Islet of Langerhans (tissue), 1 donor: ENCODE measurements around the gene BUB3.

Source experiments
- FAIRE-seq: peaks from one replicate; lab custom pipeline; 2011; peaks lifted over from hg19 to GRCh38; lab: Jason Lieb, UNC

BUB3 gene, protein sequence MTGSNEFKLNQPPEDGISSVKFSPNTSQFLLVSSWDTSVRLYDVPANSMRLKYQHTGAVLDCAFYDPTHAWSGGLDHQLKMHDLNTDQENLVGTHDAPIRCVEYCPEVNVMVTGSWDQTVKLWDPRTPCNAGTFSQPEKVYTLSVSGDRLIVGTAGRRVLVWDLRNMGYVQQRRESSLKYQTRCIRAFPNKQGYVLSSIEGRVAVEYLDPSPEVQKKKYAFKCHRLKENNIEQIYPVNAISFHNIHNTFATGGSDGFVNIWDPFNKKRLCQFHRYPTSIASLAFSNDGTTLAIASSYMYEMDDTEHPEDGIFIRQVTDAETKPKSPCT

GRCh38 chr10:123154092-123154710 lies at the start of gene BUB3:
Gene BUB3, plus strand, starts transcription at chr10:123154402. Its CDS starts 516 bp downstream, at chr10:123154918.
- FAIRE-seq, result peak; percentile 98

- FAIRE-seq, result no peak
Measured at GRCh38 chr10:123109466-123109865, 44.7 kb upstream of the BUB3 start.

GRCh38 chr10:123117644-123118417 lies 36.4 kb upstream of the BUB3 start:
- FAIRE-seq, result no peak

DNA sequence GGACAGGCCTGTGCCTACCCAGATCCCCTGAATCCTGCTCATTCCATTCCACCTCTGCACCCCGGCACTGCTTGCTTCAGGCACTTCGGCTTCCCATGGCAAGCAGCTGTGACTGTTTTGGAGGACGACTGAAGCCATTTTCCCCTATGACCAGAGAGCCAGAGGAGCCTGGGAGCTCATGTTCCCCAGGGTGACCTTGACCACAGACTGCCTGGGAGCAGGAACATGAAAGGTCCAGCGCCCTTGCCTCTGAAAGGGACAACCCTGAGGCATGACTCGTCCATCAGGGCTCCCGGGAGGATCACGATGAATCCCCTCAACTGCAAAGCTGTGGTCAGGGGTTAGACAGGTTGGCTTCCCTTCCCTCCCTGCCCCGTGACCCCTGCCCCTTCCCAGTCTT lies 35.1 kb upstream of the BUB3 start:
- no peak for FAIRE-seq

GRCh38 chr10:123126246-123126645 lies 28.0 kb upstream of the BUB3 start:
- FAIRE-seq, result no peak

- no peak for FAIRE-seq
Measured at GRCh38 chr10:123129618-123130271, 24.5 kb upstream of the BUB3 start.

GRCh38 chr10:123132576-123133477 lies 21.4 kb upstream of the BUB3 start:
- no peak for FAIRE-seq

- no peak for FAIRE-seq
Measured at GRCh38 chr10:123133541-123134342, 20.5 kb upstream of the BUB3 start.

DNA sequence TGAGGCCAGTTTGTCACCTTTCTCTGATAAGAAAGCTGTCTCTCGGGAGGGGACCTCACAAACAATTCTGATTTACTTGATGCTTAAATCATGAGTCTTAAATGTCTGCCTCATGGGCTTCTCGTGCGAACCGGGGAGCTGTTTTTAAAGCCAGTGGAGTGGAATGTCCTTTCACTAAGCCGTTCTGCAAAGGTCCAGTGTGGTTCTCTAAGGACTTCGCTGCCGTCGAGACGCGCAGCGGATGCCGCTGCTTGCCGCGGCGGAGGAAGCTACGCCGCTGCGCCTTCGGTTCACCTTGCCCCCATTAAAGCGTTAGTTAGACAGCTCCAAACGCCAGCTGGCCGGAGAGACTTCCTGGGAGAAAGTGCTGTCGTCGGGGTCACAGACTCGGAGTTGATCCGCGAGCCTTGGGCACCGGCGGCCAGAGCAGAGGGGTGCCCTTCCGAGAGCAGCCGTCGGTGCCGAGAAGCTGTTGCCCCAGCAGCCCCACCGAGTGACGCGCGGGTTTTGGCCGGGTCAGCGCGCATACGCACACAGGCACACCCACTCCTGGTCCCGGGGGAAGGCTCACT lies 19.8 kb upstream of the BUB3 start:
- FAIRE-seq, result no peak

DNA sequence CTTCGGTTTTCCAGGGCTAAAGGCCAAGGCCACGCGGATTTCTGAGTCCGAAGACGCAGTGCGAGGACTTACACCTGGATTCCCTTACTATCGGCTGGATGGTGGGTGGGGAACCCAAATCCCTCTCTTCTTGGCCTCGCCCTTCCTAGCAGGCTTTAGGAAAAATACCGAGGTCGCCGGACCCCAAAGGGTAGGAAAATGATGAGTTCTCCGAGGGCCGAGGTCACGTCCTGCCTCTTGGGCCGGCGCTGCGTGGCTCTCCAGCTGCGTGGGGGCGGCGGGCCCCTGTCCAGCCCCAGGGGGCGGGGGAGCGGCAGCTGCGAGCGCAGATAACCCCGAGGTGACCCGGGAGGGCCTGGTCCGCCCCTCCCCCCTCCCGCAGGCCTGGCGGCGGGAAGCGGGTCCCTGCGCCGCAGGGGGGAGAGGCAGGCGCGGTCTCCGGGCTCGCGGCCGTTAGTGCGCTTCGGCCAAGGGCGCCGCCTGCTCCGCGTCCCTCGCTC lies 19.2 kb upstream of the BUB3 start:
- FAIRE-seq, result no peak

DNA sequence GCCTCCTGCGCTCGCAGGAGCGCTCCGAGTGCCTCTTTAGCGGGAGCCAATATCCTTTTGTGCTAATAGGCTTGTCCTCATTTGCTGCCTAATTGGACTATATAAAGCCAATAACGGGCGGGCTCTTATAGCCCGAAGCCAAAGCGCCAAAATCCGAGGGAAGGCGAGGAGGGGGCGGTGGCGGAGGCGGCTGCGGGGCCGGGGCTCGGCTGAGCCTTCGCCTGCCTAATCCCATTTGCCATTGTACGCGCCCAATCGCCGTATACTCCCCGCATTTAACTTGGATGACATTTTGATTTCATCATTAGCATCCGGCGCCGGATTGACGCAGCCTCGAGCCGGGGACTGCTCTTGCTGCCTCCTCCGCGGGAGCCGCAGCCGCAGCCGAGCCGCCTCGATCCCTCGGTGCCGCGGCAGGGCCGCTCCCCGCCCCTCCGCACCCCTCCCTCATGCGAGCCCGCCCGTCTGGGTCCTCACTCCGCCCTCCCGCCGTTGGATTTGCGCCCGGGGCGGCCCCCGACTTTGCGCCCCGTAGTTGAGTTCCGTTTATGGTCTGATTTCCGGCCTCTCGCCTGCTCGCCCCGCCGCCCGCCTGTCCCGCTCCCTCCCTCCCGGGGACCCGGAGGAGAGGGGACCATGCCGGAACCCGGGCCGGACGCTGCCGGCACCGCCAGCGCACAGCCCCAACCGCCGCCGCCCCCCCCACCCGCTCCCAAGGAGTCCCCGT lies 18.6 kb upstream of the BUB3 start, which contains the start of gene HMX3:
Gene HMX3 (plus strand): TSS at position 556 of the 727 bp plus-strand sequence. CDS start 81 bp downstream, at position 637.
- no peak for FAIRE-seq

- FAIRE-seq, result no peak
Measured at GRCh38 chr10:123136221-123136805, 17.9 kb upstream of the BUB3 start.

DNA sequence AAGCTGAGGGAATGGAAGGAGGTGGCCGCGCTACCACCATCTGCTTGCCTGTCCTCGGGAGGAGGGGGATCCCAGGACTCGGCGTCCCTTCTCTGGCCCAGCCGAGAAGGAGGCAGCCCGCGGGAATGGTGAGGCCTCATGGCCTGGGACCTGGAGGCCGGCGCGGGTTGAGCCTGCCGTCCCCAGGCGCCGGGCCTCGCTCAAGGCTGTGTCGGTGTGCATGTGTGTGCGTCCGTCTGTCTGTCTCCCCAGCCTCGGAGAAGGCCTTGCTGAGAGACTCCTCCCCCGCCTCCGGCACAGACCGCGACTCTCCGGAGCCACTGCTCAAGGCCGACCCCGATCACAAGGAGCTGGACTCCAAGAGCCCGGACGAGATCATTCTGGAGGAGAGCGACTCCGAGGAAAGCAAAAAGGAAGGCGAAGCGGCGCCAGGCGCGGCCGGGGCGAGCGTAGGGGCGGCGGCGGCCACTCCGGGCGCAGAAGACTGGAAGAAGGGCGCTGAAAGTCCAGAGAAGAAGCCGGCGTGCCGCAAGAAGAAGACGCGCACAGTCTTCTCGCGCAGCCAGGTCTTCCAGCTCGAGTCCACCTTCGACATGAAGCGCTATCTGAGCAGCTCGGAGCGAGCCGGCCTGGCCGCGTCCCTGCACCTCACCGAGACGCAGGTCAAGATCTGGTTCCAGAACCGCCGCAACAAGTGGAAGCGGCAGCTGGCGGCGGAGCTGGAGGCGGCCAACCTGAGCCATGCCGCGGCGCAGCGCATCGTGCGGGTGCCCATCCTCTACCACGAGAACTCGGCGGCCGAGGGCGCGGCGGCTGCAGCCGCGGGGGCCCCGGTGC lies 17.2 kb upstream of the BUB3 start:
- no peak for FAIRE-seq

- FAIRE-seq, result no peak
Measured at GRCh38 chr10:123139165-123139520, 15.1 kb upstream of the BUB3 start.

- FAIRE-seq, result no peak
Measured at GRCh38 chr10:123139521-123140163, 14.6 kb upstream of the BUB3 start.

DNA sequence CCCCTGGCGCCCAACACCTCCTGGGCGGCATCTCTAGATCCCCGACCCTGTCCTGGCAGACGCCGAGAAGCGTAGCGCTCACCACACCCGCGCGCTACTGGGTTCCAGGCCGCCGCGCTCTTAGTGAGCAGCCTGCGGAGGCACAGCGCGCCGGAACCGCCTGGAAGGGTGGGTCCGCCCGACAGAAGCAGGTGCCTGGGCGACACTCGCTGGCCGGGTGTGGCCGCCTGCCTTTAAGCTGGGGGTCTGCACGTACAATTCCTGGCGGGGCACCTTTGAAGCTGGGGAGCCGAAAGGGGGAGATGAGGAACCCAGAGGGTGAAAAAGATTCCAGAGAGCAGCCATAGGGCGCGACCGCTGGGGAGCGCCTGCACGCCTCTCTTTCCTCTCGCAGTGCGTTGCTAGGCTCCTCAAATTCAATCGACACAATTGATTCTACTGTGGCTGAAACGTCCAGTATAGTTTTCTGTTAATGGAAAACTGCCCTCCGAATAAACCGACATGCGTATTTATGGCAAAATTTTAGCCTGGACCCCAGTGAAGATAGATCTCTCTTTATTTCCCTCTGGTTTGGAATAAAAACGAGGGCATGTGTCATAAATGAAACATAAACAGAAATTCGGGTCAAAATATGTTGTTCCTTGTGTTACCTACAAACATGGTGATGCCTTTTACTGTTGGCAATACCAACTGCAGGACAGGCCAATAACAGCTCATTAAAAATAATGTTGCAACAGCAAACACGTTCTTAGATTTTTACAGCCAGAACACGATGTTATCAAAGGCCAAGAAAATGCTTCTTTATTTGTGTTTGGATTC lies 13.8 kb upstream of the BUB3 start:
- FAIRE-seq, result no peak

GRCh38 chr10:123140983-123141390 lies 13.2 kb upstream of the BUB3 start:
- no peak for FAIRE-seq
